GM18526 (cell line): ENCODE measurements around the gene HDLBP.

ENCODE experiments used
- POLR2A ChIP-seq: IDR thresholded peaks from 3 replicates; pipeline ENCODE4 v1.6.1; 2011; ENCODE audit not compliant: insufficient read length; ENCODE audit errors: extremely low read depth

HDLBP gene

DNA sequence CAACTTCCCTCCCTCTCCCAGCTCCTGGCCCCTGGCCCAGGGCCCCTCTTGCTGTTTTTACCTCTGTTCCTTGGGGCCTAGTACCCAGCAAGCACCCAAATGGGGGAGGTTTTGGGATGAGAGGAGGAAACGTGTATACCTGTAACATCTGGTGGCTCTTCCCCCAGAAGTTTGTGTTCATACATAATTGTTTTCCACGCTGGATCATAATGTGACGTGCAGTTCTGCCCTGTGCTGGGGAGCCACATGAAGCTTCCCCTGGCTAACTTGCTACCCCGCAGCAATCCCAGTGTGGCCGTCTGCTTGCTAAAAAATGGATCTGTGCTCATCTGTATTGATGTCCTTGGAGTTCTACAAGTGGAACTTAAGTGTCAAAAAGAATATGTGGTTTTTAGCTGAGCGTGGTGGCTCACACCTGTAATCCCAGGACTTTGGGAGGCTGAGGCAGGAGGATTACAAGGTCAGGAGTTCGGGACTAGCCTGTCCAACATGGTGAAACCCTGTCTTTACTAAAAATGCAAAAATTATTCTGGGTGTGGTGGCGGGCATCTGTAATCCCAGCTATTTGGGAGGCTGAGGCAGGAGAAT lies 90.5 kb downstream of the HDLBP start:
- no peak for TF ChIP-seq POLR2A

DNA sequence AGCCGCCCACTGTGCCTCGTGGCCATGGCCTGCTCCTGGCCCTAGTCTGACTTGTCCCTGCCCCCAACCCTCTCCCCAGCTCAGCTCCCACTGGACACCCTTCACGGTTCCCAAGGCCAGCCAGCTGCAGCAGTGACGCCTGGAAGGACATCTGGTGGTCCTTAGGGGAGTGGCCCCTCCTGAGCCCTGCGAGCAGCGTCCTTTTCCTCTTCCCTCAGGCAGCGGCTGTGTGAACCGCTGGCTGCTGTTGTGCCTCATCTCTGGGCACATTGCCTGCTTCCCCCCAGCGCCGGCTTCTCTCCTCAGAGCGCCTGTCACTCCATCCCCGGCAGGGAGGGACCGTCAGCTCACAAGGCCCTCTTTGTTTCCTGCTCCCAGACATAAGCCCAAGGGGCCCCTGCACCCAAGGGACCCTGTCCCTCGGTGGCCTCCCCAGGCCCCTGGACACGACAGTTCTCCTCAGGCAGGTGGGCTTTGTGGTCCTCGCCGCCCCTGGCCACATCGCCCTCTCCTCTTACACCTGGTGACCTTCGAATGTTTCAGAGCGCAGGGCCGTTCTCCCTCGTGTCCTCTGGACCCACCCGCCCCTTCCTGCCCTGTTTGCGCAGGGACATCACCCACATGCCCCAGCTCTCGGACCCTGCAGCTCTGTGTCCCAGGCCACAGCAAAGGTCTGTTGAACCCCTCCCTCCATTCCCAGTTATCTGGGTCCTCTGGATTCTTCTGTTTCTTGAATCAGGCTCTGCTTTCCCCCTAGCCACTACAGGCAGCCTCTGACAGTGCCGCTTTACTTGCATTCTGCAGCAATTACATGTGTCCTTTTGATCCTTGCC lies 91.2 kb downstream of the HDLBP start:
- no peak for TF ChIP-seq POLR2A

DNA sequence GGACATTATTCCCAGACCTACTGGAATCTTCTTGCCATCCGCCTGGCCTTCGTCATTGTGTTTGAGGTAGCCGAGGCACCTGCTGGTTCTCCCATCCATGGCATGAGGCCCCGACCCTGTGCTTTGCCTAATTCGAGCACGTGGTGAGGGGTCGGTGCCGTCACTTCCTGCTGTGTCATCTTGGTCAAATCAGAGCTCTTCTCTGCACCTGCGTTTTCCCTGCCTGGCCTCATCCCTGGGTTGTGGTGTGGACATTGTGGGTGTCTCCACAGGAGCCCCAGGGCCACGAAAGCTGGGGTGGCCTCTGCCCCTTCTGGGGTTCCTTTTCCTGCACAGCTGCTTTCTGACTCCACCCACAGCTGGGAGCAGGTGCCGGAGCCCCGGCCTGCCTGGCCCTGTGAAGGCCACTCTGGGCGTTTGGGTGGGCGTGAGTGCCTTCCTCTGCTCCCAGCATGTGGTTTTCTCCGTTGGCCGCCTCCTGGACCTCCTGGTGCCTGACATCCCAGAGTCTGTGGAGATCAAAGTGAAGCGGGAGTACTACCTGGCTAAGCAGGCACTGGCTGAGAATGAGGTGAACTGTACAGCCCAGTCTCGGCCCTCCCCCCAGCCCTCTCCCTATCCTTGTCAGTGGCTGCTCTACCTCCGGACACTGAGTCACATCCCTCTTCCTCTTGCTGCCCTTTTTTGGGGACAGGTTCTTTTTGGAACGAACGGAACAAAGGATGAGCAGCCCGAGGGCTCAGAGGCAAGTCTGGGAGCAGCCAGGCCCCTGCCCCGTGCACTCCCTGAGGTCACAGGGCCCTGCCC lies 92.1 kb downstream of the HDLBP start:
- no peak for TF ChIP-seq POLR2A

DNA sequence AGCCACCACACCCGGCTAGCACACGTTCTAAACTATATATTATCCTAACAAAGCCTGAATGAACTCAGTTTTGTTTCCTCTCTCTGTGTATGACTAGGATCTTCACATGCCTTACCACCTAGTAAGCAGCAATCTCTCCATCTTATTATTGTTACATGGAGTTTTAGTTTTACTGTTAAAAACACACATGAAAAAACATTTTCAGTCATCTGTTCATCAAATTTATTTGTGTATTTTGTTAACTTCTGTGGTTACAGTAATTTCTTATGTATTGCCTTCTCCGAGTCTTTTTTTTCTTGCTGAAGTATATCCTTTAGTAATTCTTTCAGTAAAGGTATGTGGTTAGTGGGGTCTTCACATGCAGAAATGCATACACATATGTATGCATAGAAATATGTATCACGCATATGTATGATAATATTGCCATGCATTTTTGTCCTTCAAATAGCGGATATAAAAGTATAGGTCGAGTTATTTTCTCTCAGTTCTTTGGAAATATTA lies 95.6 kb downstream of the HDLBP start:
- no peak for TF ChIP-seq POLR2A

DNA sequence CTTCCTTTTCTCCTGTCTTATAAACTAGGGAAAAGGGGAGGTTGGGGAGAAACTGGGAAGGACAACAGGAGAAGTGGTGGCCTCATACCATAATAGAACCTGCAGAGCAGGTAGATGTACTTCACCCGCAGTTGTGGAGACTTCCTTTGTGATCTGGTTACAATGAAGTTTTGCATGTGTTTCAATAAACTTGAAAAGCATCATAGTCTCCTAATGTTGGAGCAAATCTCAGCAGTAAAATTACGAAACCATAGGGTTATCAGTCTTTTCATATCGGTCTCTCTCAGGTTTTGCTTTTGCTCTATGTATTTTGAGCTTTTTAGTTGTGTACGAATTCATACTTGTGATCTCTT lies 96.5 kb downstream of the HDLBP start:
- TF ChIP-seq POLR2A, result no peak

DNA sequence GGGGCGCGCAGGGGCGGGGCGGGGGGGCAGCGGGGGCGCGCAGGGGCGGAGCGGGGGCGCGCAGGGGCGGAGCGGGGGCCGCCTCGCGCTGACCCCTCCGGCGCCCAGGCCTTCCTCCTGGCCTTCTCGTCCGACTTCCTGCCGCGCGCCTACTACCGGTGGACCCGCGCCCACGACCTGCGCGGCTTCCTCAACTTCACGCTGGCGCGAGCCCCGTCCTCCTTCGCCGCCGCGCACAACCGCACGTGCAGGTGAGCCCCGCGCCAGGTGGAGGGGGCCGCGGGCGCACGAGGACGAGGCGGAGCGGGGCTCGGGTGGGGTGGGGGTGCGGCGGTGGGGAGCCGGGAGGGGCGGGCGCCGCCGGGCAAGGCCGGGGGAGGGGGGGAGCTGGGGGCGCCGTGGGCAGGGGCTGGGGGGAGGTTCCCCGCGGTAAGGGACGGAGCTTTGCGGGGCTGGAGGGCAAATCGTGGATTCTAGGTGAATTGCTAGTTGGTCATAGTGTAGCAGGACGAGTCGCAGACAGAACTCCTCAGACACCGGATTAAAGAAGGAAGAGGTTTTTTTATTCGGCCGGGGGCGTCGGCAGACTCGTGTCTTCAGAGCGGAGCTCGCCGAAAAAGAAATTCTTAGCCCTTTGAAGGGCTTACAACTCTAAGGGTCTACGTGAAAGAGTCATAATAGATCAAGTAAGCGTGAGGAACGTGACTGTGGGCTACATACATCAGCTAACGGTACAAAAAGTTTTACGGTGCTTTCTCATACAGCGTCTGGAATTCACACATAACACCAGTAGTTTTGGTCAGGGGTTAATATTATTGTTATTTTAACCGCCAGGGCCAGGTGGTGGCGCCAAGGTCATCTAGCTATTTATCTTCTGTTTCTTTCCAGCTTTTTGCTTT lies 97.1 kb downstream of the HDLBP start:
- TF ChIP-seq POLR2A, result no peak

DNA sequence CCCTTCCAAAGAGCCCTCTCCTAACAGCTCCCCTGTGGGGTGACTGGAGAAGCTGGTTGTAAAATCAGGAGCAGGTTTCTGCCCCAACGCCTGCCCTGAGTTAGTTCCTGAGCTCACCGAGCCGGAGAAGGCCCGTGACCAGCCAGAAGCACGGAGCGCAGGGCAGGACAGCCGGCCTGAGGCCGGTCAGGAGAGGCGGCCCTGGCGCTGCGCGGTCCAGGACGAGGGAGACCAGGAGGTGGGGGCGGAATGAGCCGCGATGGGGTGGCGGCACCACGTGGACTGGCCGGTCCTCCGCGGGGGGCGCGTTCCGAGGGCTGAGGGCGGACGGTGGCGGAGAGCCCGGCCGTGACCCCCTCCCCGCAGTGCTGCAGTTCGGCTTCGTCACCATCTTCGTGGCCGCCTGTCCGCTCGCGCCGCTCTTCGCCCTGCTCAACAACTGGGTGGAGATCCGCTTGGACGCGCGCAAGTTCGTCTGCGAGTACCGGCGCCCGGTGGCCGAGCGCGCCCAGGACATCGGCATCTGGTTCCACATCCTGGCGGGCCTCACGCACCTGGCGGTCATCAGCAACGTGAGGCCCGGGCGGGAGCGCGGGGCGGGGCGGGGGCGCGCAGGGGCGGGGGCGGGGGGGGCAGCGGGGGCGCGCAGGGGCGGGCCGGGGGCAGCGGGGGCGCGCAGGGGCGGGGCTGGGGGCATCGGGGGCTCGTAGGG lies 98.0 kb downstream of the HDLBP start:
- no peak for TF ChIP-seq POLR2A

DNA sequence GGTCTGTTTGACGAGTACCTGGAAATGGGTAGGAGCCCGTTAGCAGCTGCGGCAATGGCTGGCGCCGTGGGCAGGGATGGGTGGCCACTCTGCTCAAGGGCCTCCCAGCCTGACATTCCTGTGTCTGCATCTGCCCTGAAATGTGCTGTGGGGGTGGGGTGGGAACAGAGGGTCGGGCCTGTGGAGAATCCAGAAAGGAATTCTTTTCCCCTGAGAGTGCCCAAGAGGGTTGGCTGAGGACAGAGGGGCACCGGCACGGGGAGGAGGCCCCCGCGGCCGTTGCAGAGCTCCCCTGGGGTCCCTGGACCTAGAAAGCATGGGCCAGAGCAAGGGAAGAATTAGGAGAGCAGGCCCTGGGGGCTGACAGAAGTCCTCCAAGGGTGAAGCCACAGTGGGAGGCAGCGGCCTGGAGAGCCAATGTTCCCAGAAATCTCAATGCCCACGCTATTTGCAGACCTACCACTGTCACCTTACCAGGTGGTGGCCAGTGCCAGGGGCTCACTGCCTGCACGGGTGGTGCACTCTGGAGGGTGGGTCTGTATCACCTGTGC lies 99.2 kb downstream of the HDLBP start:
- TF ChIP-seq POLR2A, result no peak

DNA sequence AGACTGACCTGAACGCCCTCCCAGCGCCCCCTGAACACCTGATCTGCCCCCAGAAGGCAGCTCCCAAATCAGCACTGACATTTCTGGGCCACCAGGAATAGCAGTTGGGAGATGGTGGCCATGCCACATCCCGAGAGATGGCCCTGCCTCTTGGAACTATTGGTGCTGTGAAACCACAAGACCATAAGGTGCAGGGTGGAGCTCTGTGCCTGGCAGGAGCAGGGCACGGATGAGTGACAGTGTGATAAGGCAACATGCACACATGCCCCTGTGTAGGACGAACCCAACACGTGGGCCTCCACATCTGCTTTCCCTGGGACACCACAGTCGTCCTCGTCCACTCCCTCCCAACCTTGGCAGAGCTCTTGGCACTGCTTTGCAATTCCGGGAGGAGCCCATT lies 100.1 kb downstream of the HDLBP start:
- TF ChIP-seq POLR2A, result no peak

DNA sequence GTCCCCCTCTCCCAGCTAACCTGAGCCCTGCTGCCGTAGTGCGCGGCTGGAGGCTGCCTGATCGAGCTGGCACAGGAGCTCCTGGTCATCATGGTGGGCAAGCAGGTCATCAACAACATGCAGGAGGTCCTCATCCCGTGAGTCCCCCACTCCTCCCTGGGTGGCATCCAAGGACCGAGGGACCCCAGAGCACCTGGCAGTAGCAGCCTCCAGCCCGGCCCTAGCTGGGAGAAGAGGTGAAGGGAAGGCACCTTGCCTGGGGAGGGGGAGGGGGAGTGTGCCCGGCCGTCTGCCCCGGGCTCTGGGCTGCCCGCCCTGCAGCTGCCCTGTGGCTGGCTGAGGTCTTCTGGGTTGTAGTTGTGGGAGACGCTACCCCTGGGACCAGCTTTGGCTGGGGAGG lies 100.7 kb downstream of the HDLBP start:
- TF ChIP-seq POLR2A, result no peak

DNA sequence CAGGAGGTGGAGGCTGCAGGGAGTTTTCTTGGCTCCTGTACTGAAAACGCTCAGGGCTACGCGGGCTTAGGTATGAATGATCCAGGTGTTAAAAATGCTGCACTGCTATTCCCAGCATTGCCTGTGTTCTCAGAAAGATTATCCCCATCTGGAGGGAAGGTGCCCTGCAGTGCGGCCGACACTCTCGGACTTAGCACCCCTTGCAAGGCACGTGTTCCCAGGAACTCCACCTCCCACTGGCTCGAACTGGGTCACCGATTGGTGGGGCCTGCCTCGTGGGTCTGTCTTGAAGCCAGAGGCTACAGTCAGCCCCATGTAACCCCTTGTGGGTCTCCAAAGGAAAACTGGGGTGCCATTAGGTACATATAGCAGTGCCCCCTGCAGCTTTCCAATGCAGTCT lies 101.3 kb downstream of the HDLBP start:
- no peak for TF ChIP-seq POLR2A

DNA sequence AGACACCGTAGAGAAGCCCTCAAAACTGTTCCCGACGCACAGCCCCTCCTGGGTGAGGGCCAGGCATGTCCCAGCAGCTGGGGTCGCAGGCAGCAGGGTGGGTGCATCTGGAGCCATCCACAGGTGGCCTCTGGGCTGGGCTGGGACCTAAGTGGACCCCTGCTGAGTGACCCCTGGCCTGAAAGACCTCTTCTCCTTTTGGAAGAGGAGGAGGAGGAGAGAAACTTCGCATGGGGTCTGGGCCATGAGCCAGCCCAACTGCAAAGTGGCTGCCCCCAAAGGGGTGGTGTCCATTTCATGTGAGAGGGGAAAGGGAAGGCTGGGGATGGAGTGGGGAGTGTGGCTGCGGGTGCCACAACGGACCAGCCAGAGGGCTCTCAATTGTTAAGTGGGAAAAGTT lies 101.9 kb downstream of the HDLBP start:
- TF ChIP-seq POLR2A, result no peak

DNA sequence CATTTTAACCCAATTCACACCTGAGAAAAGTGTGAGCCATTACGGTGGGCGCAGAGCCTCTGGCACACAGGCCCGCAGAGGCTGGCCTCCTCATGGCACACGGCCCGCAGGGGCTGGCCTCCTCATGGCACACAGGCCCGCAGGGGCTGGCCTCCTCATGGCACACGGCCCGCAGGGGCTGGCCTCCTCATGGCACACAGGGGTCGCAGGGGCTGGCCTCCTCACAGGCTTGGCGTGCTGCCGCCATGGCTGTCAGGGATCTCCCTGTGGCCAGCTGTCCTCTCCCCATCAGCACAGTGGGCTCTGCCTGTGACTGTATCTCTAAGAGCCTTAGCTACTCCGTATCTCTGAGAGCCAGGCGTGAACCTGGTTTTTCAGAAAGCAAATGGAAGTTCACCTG lies 102.4 kb downstream of the HDLBP start:
- no peak for TF ChIP-seq POLR2A

DNA sequence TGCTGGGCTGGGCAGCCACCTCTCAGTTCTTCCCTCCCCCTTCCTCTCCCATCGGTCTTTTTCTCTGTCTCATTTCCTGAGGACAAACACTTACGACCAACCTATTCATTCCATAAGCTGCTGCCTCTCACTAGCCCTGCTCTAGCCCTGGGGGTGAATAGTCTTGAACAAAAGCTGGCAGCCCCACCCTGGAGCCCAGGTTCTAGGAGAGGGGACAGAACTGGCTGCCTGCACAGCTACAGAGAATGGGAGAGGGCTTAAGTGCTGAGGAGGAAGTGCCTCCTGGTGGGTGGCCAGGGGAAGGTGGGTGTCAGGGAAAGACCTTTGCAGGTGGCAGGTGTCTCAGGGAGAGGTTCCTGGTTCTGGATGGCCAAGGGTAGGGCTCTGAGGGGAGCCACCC lies 104.2 kb downstream of the HDLBP start:
- no peak for TF ChIP-seq POLR2A
